BLaER1 treated with 17β-estradiol and CSF1 and Interleukin-3, amounts not matched to agents 10 nM and 100 nM (cell line): ENCODE measurements around the gene NEK9.

ENCODE experiments used
- H3K27ac ChIP-seq, 11 experiments: shearing (Covaris generic); formaldehyde crosslinking; 2 replicates each; pipeline ENCODE4 v1.8.1; 2022
- H3K27me3 ChIP-seq, 11 experiments: shearing (Covaris generic); formaldehyde crosslinking; 2 replicates each; pipeline ENCODE4 v1.8.1; 2022
- H3K36me3 ChIP-seq, 11 experiments: shearing (Covaris generic); formaldehyde crosslinking; 2 replicates each; pipeline ENCODE4 v1.8.1; 2022
- H3K4me1 ChIP-seq, 10 experiments: shearing (Covaris generic); formaldehyde crosslinking; 2 replicates each; pipeline ENCODE4 v1.8.1; 2022
- H3K4me2 ChIP-seq, 11 experiments: shearing (Covaris generic); formaldehyde crosslinking; 2 replicates each; pipeline ENCODE4 v1.8.1; 2022
- H3K4me3 ChIP-seq, 10 experiments: shearing (Covaris generic); formaldehyde crosslinking; 2 replicates each; pipeline ENCODE4 v1.8.1; 2022
- H3K9ac ChIP-seq, 11 experiments: shearing (Covaris generic); formaldehyde crosslinking; 2 replicates each; pipeline ENCODE4 v1.8.1; 2022
- H3K9me3 ChIP-seq, 11 experiments: shearing (Covaris generic); formaldehyde crosslinking; replicated peaks in 1 of 11; 2 replicates each; pipeline ENCODE4 v1.8.1; 2022
- H4K20me1 ChIP-seq, 11 experiments: shearing (Covaris generic); formaldehyde crosslinking; 2 replicates each; pipeline ENCODE4 v1.8.1; 2022
- Cebpa-rat ChIP-seq, 11 experiments: shearing (Covaris generic); IDR thresholded peaks; 2 replicates each; pipeline ENCODE4 v1.8.1; 2022

The NEK9 gene

GRCh38 chr14:75044752-75045151, 82.1 kb downstream of the NEK9 start:
- Histone ChIP-seq H3K9ac (no peak overlapping the region), H3K27me3 (peaks cover 0 to 7% (median 5%) of the 10 kb centered on the region in 11 experiments; a peak in 9 of 22 replicates), H3K4me3 (no peak overlapping the region), H3K27ac (no peak overlapping the region), H3K4me2 (no peak overlapping the region), H3K4me1 (no peaks in the 10 kb centered on the region), H4K20me1 (no peaks in the 10 kb centered on the region), H3K36me3 (peaks cover 0 to 10% (median 5%) of the 10 kb centered on the region in 11 experiments; a peak in 7 of 22 replicates), H3K9me3 (no peaks in the 10 kb centered on the region)
- TF ChIP-seq Cebpa-rat (IDR thresholded peaks at IDR 0.05), result no peak

DNA sequence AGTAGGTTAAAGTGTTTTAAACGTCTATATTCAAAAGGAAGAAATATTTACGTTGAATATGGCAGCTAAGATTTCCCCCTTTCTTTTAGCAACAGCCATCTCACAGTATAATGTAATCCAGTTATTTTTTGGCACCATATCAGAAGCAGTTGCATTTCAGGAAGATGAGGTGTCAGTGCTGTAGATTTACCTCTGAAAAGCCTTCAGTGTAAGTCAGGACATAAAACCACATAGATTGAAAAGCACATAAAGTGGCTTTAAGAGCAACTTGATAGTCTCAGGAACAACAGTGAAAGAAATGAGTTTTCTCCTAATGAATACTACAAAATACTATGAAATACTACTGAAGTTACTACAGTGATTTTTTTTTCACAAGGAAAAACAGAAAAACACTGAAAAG, 82.5 kb downstream of the NEK9 start:
- Histone ChIP-seq H3K4me3 (no peak overlapping the region), H3K9ac (no peak overlapping the region), H3K4me2 (no peak overlapping the region), H3K27me3 (peaks cover 0 to 3% (median under 1%) of the 10 kb centered on the region in 11 experiments; a peak in 7 of 22 replicates), H3K9me3 (no peaks in the 10 kb centered on the region), H3K36me3 (peaks cover 0 to 10% (median 4%) of the 10 kb centered on the region in 11 experiments; a peak in 7 of 22 replicates), H3K4me1 (no peaks in the 10 kb centered on the region), H3K27ac (no peak overlapping the region), H4K20me1 (no peaks in the 10 kb centered on the region)
- no peak for TF ChIP-seq Cebpa-rat (IDR thresholded peaks at IDR 0.05)

GRCh38 chr14:75042035-75042434, 84.8 kb downstream of the NEK9 start:
- Histone ChIP-seq H3K4me3 (no peak overlapping the region), H3K27ac (no peak overlapping the region), H3K4me2 (no peak overlapping the region)

GRCh38 chr14:75041613-75042012, 85.2 kb downstream of the NEK9 start:
- Histone ChIP-seq H3K4me2 (no peak overlapping the region), H4K20me1 (no peaks in the 10 kb centered on the region), H3K27me3 (no peaks in the 10 kb centered on the region), H3K9me3 (no peaks in the 10 kb centered on the region), H3K4me3 (no peak overlapping the region), H3K36me3 (peaks cover 0 to 14% (median 4%) of the 10 kb centered on the region in 11 experiments; a peak in 9 of 22 replicates), H3K27ac (no peak overlapping the region), H3K4me1 (no peaks in the 10 kb centered on the region), H3K9ac (no peak overlapping the region)
- no peak for TF ChIP-seq Cebpa-rat (IDR thresholded peaks at IDR 0.05)

More at GRCh38 chr14:75042035-75042434, 84.8 kb downstream of the NEK9 start:
- Histone ChIP-seq H3K4me1 (no peaks in the 10 kb centered on the region), H4K20me1 (no peaks in the 10 kb centered on the region), H3K36me3 (peaks cover 0 to 14% (median 4%) of the 10 kb centered on the region in 11 experiments; a peak in 9 of 22 replicates), H3K9ac (no peak overlapping the region), H3K9me3 (no peaks in the 10 kb centered on the region), H3K27me3 (no peaks in the 10 kb centered on the region)
- TF ChIP-seq Cebpa-rat (IDR thresholded peaks at IDR 0.05), result no peak

- Histone ChIP-seq H3K36me3 (peaks cover 0 to 14% (median 4%) of the 10 kb centered on the region in 11 experiments; a peak in 10 of 22 replicates), H3K27me3 (no peaks in the 10 kb centered on the region), H3K4me2 (no peak overlapping the region), H3K27ac (no peak overlapping the region), H3K4me3 (no peak overlapping the region), H3K9ac (no peak overlapping the region), H3K4me1 (no peaks in the 10 kb centered on the region), H4K20me1 (no peaks in the 10 kb centered on the region), H3K9me3 (no peaks in the 10 kb centered on the region)
- TF ChIP-seq Cebpa-rat (IDR thresholded peaks at IDR 0.05), result no peak
These were observed 85.9 kb downstream of the NEK9 start for GRCh38 chr14:75040959-75041358.

- Histone ChIP-seq H3K27ac (no peak overlapping the region), H3K36me3 (peaks cover 0 to 14% (median 4%) of the 10 kb centered on the region in 11 experiments; a peak in 10 of 22 replicates), H3K27me3 (no peaks in the 10 kb centered on the region), H3K4me1 (no peaks in the 10 kb centered on the region), H3K9me3 (no peaks in the 10 kb centered on the region), H3K4me2 (no peak overlapping the region), H3K4me3 (no peak overlapping the region), H4K20me1 (no peaks in the 10 kb centered on the region), H3K9ac (no peak overlapping the region)
- TF ChIP-seq Cebpa-rat (IDR thresholded peaks at IDR 0.05), result no peak
These were observed 86.3 kb downstream of the NEK9 start for GRCh38 chr14:75040507-75040906.

- Histone ChIP-seq H3K4me1 (no peaks in the 10 kb centered on the region), H3K9ac (no peak overlapping the region), H3K27me3 (no peaks in the 10 kb centered on the region), H3K4me3 (no peak overlapping the region), H3K9me3 (no peaks in the 10 kb centered on the region), H4K20me1 (no peaks in the 10 kb centered on the region), H3K36me3 (peaks cover 0 to 41% (median 14%) of the 10 kb centered on the region in 11 experiments; a peak in 13 of 22 replicates), H3K27ac (no peak overlapping the region), H3K4me2 (no peak overlapping the region)
- TF ChIP-seq Cebpa-rat (IDR thresholded peaks at IDR 0.05), result no peak
These were observed 93.9 kb downstream of the NEK9 start for GRCh38 chr14:75032939-75033338.

DNA sequence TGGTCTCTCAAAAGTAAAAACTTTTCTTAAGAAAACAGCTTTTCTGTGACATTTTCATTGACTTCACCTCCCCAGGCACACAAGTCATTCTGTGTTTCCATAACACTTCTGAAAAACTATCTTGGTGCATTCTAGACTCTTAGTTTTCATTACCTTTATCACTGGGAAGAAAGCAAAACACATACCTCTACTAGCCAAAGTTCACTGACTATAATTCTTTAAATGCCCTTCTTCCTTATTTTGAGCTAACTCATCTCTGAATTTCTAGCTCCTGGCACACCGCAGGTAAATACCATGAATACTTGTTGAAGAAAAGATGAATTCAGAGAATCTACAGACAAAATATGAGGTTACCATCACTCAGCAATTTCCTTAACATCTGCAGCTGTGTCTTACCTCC, 96.7 kb downstream of the NEK9 start:
- H3K4me3 ChIP-seq, result no peak overlapping the region
- no peak overlapping the region for H3K9ac ChIP-seq
- no peaks in the 10 kb centered on the region for H3K27me3 ChIP-seq
- H4K20me1 ChIP-seq, result no peaks in the 10 kb centered on the region
- H3K27ac ChIP-seq, result no peak overlapping the region
- peaks cover 0 to 37% (median 14%) of the 10 kb centered on the region in 11 experiments; a peak in 13 of 22 replicates for H3K36me3 ChIP-seq
- H3K4me1 ChIP-seq, result peaks cover 0 to 11% (median 4%) of the 10 kb centered on the region in 10 experiments; a peak in 10 of 20 replicates
- TF ChIP-seq Cebpa-rat (IDR thresholded peaks at IDR 0.05), result no peak
- no peak overlapping the region for H3K4me2 ChIP-seq
- no peaks in the 10 kb centered on the region for H3K9me3 ChIP-seq
